K562 (cell line): ENCODE results near the gene PRKCE. TPM values are rescaled to one million over a fixed set of nuclear protein-coding genes. Genes with fewer than 3 reads are reported as not detected.

Experiments used
- ATAC-seq: fragments of 200-7000 bp; cut with Tn5 transposase; 3 replicates; pipeline ENCODE4 v1.9.1; 2020; ENCODE audit warnings: moderate library complexity
- BruUV-seq: library from RNA; stranded (reverse); fragments of 400-500 nt; replicated peaks from 2 replicates; lab custom pipeline; 2021; lab: Mats Ljungman, UMichigan
- CTCF ChIA-PET: fragments of 300-600 bp; formaldehyde crosslinking; extraction: SDS; loops from one replicate; lab custom pipeline; 2021; ENCODE audit warnings: low intra/inter-chr PET ratio; lab: Yijun Ruan, JAX
- POLR2A ChIA-PET: fragments of 300-600, 350-650 bp; sonication (Branson Sonifier 250); formaldehyde crosslinking; extraction: SDS; loops from one replicate; lab custom pipeline; 2021; ENCODE audit warnings: antibody characterized with exemption, inconsistent platforms; lab: Yijun Ruan, JAX
- DNase-seq, 4 experiments: peaks; one replicate each; pipeline versions ENCODE4 v3.0.0 to v3.0.0-alpha.2; 2011 to 2018; ENCODE audit warnings: low spot score in 3 of 4, mixed read lengths in 3 of 4; ENCODE audit errors: extremely low read depth in 1 of 4
- FAIRE-seq: peaks from 2 replicates; lab custom pipeline; 2011; peaks lifted over from hg19 to GRCh38; lab: Jason Lieb, UNC
- H2AFZ ChIP-seq: 2 replicates; pipeline ENCODE4 v1.6.0; 2011; ENCODE audit warnings: low read depth, low read length, control low read depth, inconsistent platforms
- H3K27ac ChIP-seq: fragments of 200-600 bp; 3 replicates; pipeline ENCODE4 v1.8.0; 2011; ENCODE audit warnings: low read depth, mild to moderate bottlenecking, control low read depth, inconsistent platforms, low read length, moderate library complexity, mixed read lengths; ENCODE audit errors: extremely low read depth
- H3K27me3 ChIP-seq, 2 experiments: fragments of 300-600 bp in 1 of 2; 2 replicates in 1 of 2; 3 replicates in 1 of 2; pipeline versions ENCODE4 v1.6.0 to v1.8.0; 2011; ENCODE audit warnings: inconsistent platforms in 2 of 2, low read length in 2 of 2, mild to moderate bottlenecking in 1 of 2, mixed read lengths in 1 of 2, moderate library complexity in 1 of 2; ENCODE audit not compliant: control insufficient read depth in 2 of 2, insufficient read depth in 2 of 2
- H3K36me3 ChIP-seq: fragments of 300-600 bp; 3 replicates; pipeline ENCODE4 v1.8.0; 2011; ENCODE audit warnings: mild to moderate bottlenecking, low read length, inconsistent platforms; ENCODE audit not compliant: control insufficient read depth, insufficient read depth
- H3K4me1 ChIP-seq, 2 experiments: fragments of 200-600 bp in 1 of 2; replicated peaks in 1 of 2; 2 replicates in 1 of 2; 3 replicates in 1 of 2; pipeline versions ENCODE4 v1.5.1 to v1.8.0; 2011; ENCODE audit warnings: inconsistent platforms in 2 of 2, low read length in 2 of 2, mild to moderate bottlenecking in 1 of 2, mixed read lengths in 1 of 2, moderate library complexity in 1 of 2; ENCODE audit not compliant: control insufficient read depth in 2 of 2, insufficient read depth in 2 of 2
- H3K4me2 ChIP-seq: 2 replicates; pipeline ENCODE4 v1.6.1; 2011; ENCODE audit warnings: low read length, control low read depth, inconsistent platforms, mixed read lengths; ENCODE audit not compliant: insufficient read depth
- H3K4me3 ChIP-seq: fragments of 200-600 bp; sonication (generic), shearing (Covaris generic); 2 replicates; pipeline ENCODE4 v1.5.1; 2016; ENCODE audit warnings: control low read depth, inconsistent platforms
- H3K79me2 ChIP-seq: fragments of 200-600 bp; 3 replicates; pipeline ENCODE4 v1.8.0; 2011; ENCODE audit warnings: low read length, inconsistent platforms; ENCODE audit not compliant: control insufficient read depth, insufficient read depth
- H3K9ac ChIP-seq, 2 experiments: 2 replicates each; pipeline versions ENCODE4 v1.6.0 to v1.6.1; 2011; ENCODE audit warnings: low read depth in 2 of 2, low read length in 2 of 2, control low read depth in 1 of 2, inconsistent platforms in 1 of 2, mild to moderate bottlenecking in 1 of 2, mixed read lengths in 1 of 2; ENCODE audit not compliant: insufficient read depth in 1 of 2
- H3K9me1 ChIP-seq: one replicate; pipeline ENCODE4 v1.6.0; 2011; ENCODE audit warnings: inconsistent platforms, mild to moderate bottlenecking, low read length, moderate library complexity; ENCODE audit not compliant: control insufficient read depth, insufficient read depth
- H3K9me3 ChIP-seq: replicated peaks from 2 replicates; pipeline ENCODE4 v1.5.1; 2011; ENCODE audit warnings: low read depth, low read length, inconsistent platforms; ENCODE audit not compliant: control insufficient read depth, insufficient read depth
- H4K20me1 ChIP-seq: replicated peaks from 2 replicates; pipeline ENCODE4 v1.6.1; 2011; ENCODE audit warnings: low read length, inconsistent platforms, mixed read lengths; ENCODE audit not compliant: control insufficient read depth, insufficient read depth
- FUS ChIP-seq: fragments of 200-400 bp; formaldehyde crosslinking; optimal IDR thresholded peaks from 2 replicates; pipeline ENCODE3; 2017; ENCODE audit warnings: low read depth, low read length
- THRB ChIP-seq: fragments of 450-650 bp; formaldehyde crosslinking; conservative IDR thresholded peaks from 2 replicates; pipeline ENCODE4 v1.4.0; 2022; ENCODE audit warnings: mild to moderate bottlenecking, missing genetic modification characterization
- WGBS: fragments of 100-300 bp; shearing (Covaris generic); methylation state at CpG from one replicate; pipeline ENCODE4 v1.1.6; 2016; ENCODE audit warnings: low coverage, mixed read lengths; ENCODE audit not compliant: insufficient coverage; ENCODE audit errors: missing lambda C conversion rate; 5-methylcytosine and 5-hydroxymethylcytosine counted together
- in situ Hi-C: fragments of 300-500 bp; cut with MboI; formaldehyde crosslinking; loops from 4 replicates; pipeline ENCODE4 v1.15.0; 2018; ENCODE audit warnings: inconsistent platforms, mixed read lengths
- intact Hi-C: fragments of 100-400 bp; cut with micrococcal nuclease; formaldehyde crosslinking; loops from 2 replicates; pipeline ENCODE4 v1.14.2; 2022
- polyA plus RNA-seq, 8 experiments: library from polyadenylated mRNA; depleted of rRNA in 4 of 8; stranded (reverse) in 5 of 8; unstranded in 3 of 8; fragments of >200 nt; fragmentation: Nextera tagmentation in 2 of 8; fragmentation: Illumina TruSeq in 1 of 8; extraction: Ambion mirVana in 2 of 8; extraction: Trizol in 1 of 8; gene quantifications; 2 replicates each; pipeline versions ENCODE4 v1.2.1 to v1.2.3, GENCODE V29; 2011 to 2014; ENCODE audit warnings: inconsistent platforms in 1 of 8, missing spikeins in 1 of 8
- total RNA-seq, 7 experiments: library from RNA; depleted of rRNA in 6 of 7; stranded (reverse); fragments of >200 nt in 6 of 7; fragmentation: Illumina TruSeq in 2 of 7; extraction: Trizol in 2 of 7; gene quantifications; 2 replicates each; pipeline versions ENCODE4 v1.2.1 to v1.2.3, GENCODE V29; 2011 to 2021; ENCODE audit warnings: low replicate concordance in 1 of 7

PRKCE gene
- total and polyA plus RNA-seq, 9 of the 15 experiments (the other 6 are each of a cell fraction or from before 2014, with no cell fraction given), result 0.06 to 1.0 (median 0.22) TPM; not detected in 1

DNA sequence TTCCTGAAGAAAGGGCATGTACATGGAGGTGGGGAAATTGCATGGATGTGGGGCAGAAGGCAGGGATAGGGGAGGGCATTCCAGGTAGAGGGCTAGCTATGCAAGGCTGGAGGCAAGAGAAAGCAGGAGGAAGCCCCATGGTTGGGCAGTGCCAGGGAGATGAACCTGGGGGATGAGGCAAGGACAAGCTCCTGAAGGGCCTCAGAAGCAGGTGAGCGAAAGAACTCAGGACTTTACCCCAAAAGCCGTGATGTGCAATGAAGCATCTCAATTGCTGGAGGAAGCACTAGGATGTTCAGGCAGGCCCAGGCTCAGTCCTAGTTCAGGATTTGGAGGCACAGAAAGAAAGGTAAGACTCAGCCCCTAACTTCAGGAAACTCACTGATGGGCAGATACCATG lies 528.7 kb downstream of the PRKCE start:
- Histone ChIP-seq H3K27me3 (peaks cover 0 to 18% of the 10 kb centered on the region in 2 experiments; a peak in 3 of 5 replicates), H3K9me3 (no peaks in the 10 kb centered on the region), H4K20me1 (no peaks in the 10 kb centered on the region; the same call in 1 of the 2 replicates), H2AFZ (no peak overlapping the region), H3K4me3 (no peak overlapping the region), H3K4me2 (no peak overlapping the region), H3K79me2 (no peaks in the 10 kb centered on the region), H3K9me1 (no peaks in the 10 kb centered on the region), H3K27ac (no peak overlapping the region), H3K36me3 (no peaks in the 10 kb centered on the region), H3K4me1 (peaks cover 0 to 3% of the 10 kb centered on the region in 2 experiments; a peak in 3 of 5 replicates), H3K9ac (no peak overlapping the region)
- TF ChIP-seq FUS, result no peak
- intact Hi-C loops (loop anchor here (10.0 kb wide), 2 partner anchors 115 to 185 kb away; partner anchors contain the start of gene EPAS1), in situ Hi-C loops (no loop called here)
- DNase-seq, result no peak
- BruUV-seq, result no TSS peak
- 64% methylated on average over 2 of the region's 2 CpGs for WGBS
- POLR2A ChIA-PET, result interaction anchor here (1.1 kb wide), 1 partner anchor 18 kb away, joined by 5 read pairs; no protein-coding TSS in a partner anchor
- ATAC-seq, result no peak
- FAIRE-seq, result no peak
- CTCF ChIA-PET, result no interaction called here

GRCh38 chr2:46181306-46181705 lies 529.8 kb downstream of the PRKCE start:
- ATAC-seq (no peak), FAIRE-seq (no peak), DNase-seq (no peak)
- in situ Hi-C loops (no loop called here), intact Hi-C loops (loop anchor here (10.0 kb wide), 2 partner anchors 113 to 183 kb away; partner anchors contain the start of gene EPAS1)
- no peaks in the 10 kb centered on the region for H3K36me3 ChIP-seq
- CTCF ChIA-PET, result no interaction called here
- no peak overlapping the region for H3K4me3 ChIP-seq
- H4K20me1 ChIP-seq, result no peaks in the 10 kb centered on the region; the same call in 1 of the 2 replicates
- no peak for TF ChIP-seq THRB (CRISPR knock-in tag)
- no TSS peak for BruUV-seq
- H3K27me3 ChIP-seq, result peaks cover 0 to 18% of the 10 kb centered on the region in 2 experiments; a peak in 3 of 5 replicates
- H3K9ac ChIP-seq, result no peak overlapping the region
- H2AFZ ChIP-seq, result no peak overlapping the region
- H3K27ac ChIP-seq, result no peak overlapping the region
- H3K9me1 ChIP-seq, result no peaks in the 10 kb centered on the region
- H3K4me2 ChIP-seq, result no peak overlapping the region
- POLR2A ChIA-PET, result interaction anchor here (0.7 to 1.1 kb wide), 2 partner anchors 9 to 17 kb away, joined by 3 to 5 read pairs; no protein-coding TSS in a partner anchor
- no peaks in the 10 kb centered on the region for H3K79me2 ChIP-seq
- H3K4me1 ChIP-seq, result peaks cover 0 to 3% of the 10 kb centered on the region in 2 experiments; a peak in 3 of 5 replicates
- 14% methylated on average over 2 of the region's 2 CpGs for WGBS
- no peaks in the 10 kb centered on the region for H3K9me3 ChIP-seq
